Loucy (cell line): ENCODE data around the gene CTIF.

ENCODE experiments used
- EZH2phosphoT487 ChIP-seq: fragments of 200-600 bp; IDR thresholded peaks from 2 replicates; pipeline ENCODE4 v1.6.1; 2018; ENCODE audit warnings: antibody characterized with exemption, mild to moderate bottlenecking, moderate library complexity, borderline replicate concordance
- TF ChIP-seq, protein P1 (sequence below): fragments of 200-600 bp; sonication (generic); conservative IDR thresholded peaks from 2 replicates; pipeline ENCODE4 v1.5.1; 2014; ENCODE audit warnings: mild to moderate bottlenecking, antibody characterized with exemption, low read length

DNA sequence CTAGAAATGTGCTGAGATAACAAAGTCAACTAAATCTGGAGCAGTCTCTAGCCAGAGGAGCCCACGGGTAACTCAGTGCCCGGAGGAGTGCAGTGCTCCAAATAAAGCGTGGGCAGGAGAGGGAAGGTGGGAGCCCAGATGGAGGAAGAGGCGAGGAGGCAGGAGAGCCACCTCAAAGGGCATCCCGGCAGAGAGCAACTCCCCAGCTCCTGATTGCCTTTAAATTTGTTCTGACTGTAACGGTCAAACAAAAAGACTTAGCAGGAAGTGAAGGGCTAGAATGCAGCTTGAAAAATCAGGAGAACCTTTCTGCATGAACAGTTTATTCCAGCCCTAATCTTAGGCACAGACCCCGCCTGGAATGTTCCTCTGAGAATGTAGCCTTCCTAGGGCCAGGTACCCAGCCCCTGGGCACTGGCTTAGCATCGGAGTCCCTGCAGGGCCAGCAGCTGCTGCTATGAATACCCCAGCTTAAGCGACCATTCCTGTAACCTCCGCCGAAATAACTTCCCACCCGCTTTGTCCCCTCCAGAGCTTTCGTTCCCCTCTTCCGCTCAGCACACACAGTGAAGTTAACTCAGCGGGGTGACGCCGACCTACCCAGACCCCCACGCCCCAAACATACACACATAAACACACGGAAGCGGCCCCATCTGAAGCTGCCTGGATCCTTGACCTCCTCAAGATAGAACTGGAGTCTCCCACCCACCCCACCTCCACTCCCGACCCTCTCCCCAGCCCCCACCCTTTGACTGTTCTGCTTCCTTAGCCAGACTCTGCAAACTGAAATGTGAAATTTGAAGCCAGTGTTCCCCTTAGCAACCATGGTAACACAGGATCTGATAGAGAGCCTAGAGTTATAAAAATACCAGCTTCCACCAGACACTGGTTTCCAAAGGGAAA is 288.7 kb downstream of the CTIF start:
- TF ChIP-seq, protein P1, sequence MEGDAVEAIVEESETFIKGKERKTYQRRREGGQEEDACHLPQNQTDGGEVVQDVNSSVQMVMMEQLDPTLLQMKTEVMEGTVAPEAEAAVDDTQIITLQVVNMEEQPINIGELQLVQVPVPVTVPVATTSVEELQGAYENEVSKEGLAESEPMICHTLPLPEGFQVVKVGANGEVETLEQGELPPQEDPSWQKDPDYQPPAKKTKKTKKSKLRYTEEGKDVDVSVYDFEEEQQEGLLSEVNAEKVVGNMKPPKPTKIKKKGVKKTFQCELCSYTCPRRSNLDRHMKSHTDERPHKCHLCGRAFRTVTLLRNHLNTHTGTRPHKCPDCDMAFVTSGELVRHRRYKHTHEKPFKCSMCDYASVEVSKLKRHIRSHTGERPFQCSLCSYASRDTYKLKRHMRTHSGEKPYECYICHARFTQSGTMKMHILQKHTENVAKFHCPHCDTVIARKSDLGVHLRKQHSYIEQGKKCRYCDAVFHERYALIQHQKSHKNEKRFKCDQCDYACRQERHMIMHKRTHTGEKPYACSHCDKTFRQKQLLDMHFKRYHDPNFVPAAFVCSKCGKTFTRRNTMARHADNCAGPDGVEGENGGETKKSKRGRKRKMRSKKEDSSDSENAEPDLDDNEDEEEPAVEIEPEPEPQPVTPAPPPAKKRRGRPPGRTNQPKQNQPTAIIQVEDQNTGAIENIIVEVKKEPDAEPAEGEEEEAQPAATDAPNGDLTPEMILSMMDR, result no peak
- no peak for TF ChIP-seq EZH2phosphoT487
